MCF 10A (cell line): Measurements from ENCODE around the gene TTLL5. TPM values are rescaled to one million over a fixed set of nuclear protein-coding genes. Genes with fewer than 3 reads are reported as not detected.

ENCODE experiments used
- BruUV-seq: library from RNA; stranded (reverse); fragments of 400-500 nt; replicated peaks from 2 replicates; lab custom pipeline; 2021; lab: Mats Ljungman, UMichigan
- CTCF ChIA-PET: fragments of 300-600 bp; sonication (Branson Sonifier 250); formaldehyde crosslinking; extraction: SDS; loops from one replicate; lab custom pipeline; 2021; ENCODE audit warnings: antibody characterized with exemption, inconsistent platforms; lab: Yijun Ruan, JAX
- POLR2A ChIA-PET: fragments of 300-600, 350-650 bp; sonication (Branson Sonifier 250); formaldehyde crosslinking; extraction: SDS; loops from one replicate; lab custom pipeline; 2020; ENCODE audit warnings: antibody characterized with exemption, inconsistent platforms; lab: Yijun Ruan, JAX
- DNase-seq: peaks from one replicate; pipeline ENCODE4 v3.0.0-alpha.2; 2018; ENCODE audit not compliant: unreplicated experiment
- H3K27ac Mint-ChIP-seq: one replicate; pipeline ENCODE4 v1.8.0; 2022; ENCODE audit warnings: mild to moderate bottlenecking, low read depth, mixed read lengths; ENCODE audit not compliant: unreplicated experiment
- H3K27me3 Mint-ChIP-seq: one replicate; pipeline ENCODE4 v1.8.0; 2022; ENCODE audit warnings: mixed read lengths; ENCODE audit not compliant: insufficient read depth, unreplicated experiment
- H3K36me3 Mint-ChIP-seq: one replicate; pipeline ENCODE4 v1.8.0; 2022; ENCODE audit warnings: mild to moderate bottlenecking, moderate library complexity, mixed read lengths; ENCODE audit not compliant: insufficient read depth, unreplicated experiment
- H3K4me1 Mint-ChIP-seq: one replicate; pipeline ENCODE4 v1.8.0; 2022; ENCODE audit warnings: mixed read lengths; ENCODE audit not compliant: insufficient read depth, unreplicated experiment
- H3K4me3 Mint-ChIP-seq: one replicate; pipeline ENCODE4 v1.8.0; 2022; ENCODE audit warnings: mild to moderate bottlenecking, moderate library complexity, mixed read lengths; ENCODE audit not compliant: unreplicated experiment
- H3K9me3 Mint-ChIP-seq: one replicate; pipeline ENCODE4 v1.8.0; 2022; ENCODE audit warnings: mixed read lengths; ENCODE audit not compliant: unreplicated experiment
- CTCF ChIP-seq: fragments of 200-600 bp; IDR thresholded peaks from one replicate; pipeline ENCODE4 v1.8.0; 2022; ENCODE audit warnings: antibody characterized with exemption, mild to moderate bottlenecking; ENCODE audit not compliant: unreplicated experiment
- intact Hi-C: fragments of 100-400 bp; cut with micrococcal nuclease; formaldehyde crosslinking; loops from 2 replicates; pipeline ENCODE4 v1.14.1; 2022
- total RNA-seq: library from RNA; stranded (reverse); gene quantifications from 2 replicates; pipeline ENCODE4 v1.2.3, GENCODE V29; 2022

Gene TTLL5
- total RNA-seq, 1 experiment from 2014 or later, result 31.7 TPM

GRCh38 chr14:75802486-75802885, 141.4 kb downstream of the TTLL5 start:
- Mint-ChIP-seq H3K4me1 (peaks cover 6% of the 10 kb centered on the region), H3K4me3 (no peak overlapping the region), H3K9me3 (no peaks in the 10 kb centered on the region), H3K27ac (no peak overlapping the region), H3K27me3 (no peaks in the 10 kb centered on the region), H3K36me3 (peaks cover 20% of the 10 kb centered on the region)
- no peak for DNase-seq
- intact Hi-C loops, result no loop called here
- no peak for TF ChIP-seq CTCF
- BruUV-seq, result no TSS peak
- ChIA-PET CTCF (interaction anchor here (1.1 kb wide), 1 partner anchor 94 kb away, joined by 3 read pairs; no protein-coding TSS in a partner anchor), POLR2A (no interaction called here)

- ChIA-PET POLR2A (interaction anchor here (0.7 kb wide), 1 partner anchor 9 kb away, joined by 3 read pairs; no protein-coding TSS in a partner anchor), CTCF (interaction anchor here (0.8 to 1.9 kb wide), 5 partner anchors 9 to 103 kb away, joined by 3 to 13 read pairs (median 4); no protein-coding TSS in a partner anchor)
- DNase-seq, result no peak
- BruUV-seq, result no TSS peak
- H3K9me3 Mint-ChIP-seq, result no peaks in the 10 kb centered on the region
- H3K27me3 Mint-ChIP-seq, result no peaks in the 10 kb centered on the region
- no peak overlapping the region for H3K4me3 Mint-ChIP-seq
- intact Hi-C loops, result no loop called here
- H3K36me3 Mint-ChIP-seq, result peaks cover 11% of the 10 kb centered on the region
- peaks cover 6% of the 10 kb centered on the region for H3K4me1 Mint-ChIP-seq
- no peak overlapping the region for H3K27ac Mint-ChIP-seq
- no peak for TF ChIP-seq CTCF
Measured at GRCh38 chr14:75803765-75804164, 142.7 kb downstream of the TTLL5 start.

- Mint-ChIP-seq H3K27ac (no peak overlapping the region), H3K9me3 (no peaks in the 10 kb centered on the region), H3K36me3 (peaks cover 11% of the 10 kb centered on the region), H3K4me3 (no peak overlapping the region), H3K4me1 (peaks cover 6% of the 10 kb centered on the region), H3K27me3 (no peaks in the 10 kb centered on the region)
- no peak for TF ChIP-seq CTCF
- POLR2A ChIA-PET, result interaction anchor here (0.6 to 0.7 kb wide), 2 partner anchors 8 to 192 kb away, joined by 3 read pairs; no protein-coding TSS in a partner anchor
- BruUV-seq, result no TSS peak
- intact Hi-C loops, result no loop called here
- CTCF ChIA-PET, result interaction anchor here (1.0 to 1.9 kb wide), 4 partner anchors 10 to 178 kb away, joined by 3 to 13 read pairs (median 6); no protein-coding TSS in a partner anchor
- no peak for DNase-seq
Measured at GRCh38 chr14:75804570-75805275, 143.7 kb downstream of the TTLL5 start.

- peaks cover 6% of the 10 kb centered on the region for H3K4me1 Mint-ChIP-seq
- BruUV-seq, result no TSS peak
- H3K27ac Mint-ChIP-seq, result no peak overlapping the region
- no peaks in the 10 kb centered on the region for H3K9me3 Mint-ChIP-seq
- no peak for DNase-seq
- ChIA-PET POLR2A (interaction anchor here (0.7 to 1.2 kb wide), 2 partner anchors 12 to 177 kb away, joined by 3 read pairs; no protein-coding TSS in a partner anchor), CTCF (interaction anchor here (0.8 to 1.1 kb wide), 2 partner anchors 21 to 41 kb away, joined by 4 read pairs; no protein-coding TSS in a partner anchor)
- no peak for TF ChIP-seq CTCF
- H3K36me3 Mint-ChIP-seq, result peaks cover 9% of the 10 kb centered on the region
- no peak overlapping the region for H3K4me3 Mint-ChIP-seq
- H3K27me3 Mint-ChIP-seq, result no peaks in the 10 kb centered on the region
- intact Hi-C loops, result no loop called here
Measured at GRCh38 chr14:75805646-75806045, 144.6 kb downstream of the TTLL5 start.
